SIG-M5 (cell line): ENCODE data around the gene RCAN3.
A peak's percentile ranks its signal among the peaks of the same experiment; 100 is the strongest.
"Not testable (repeated sequence)": the region's sequence is repeated elsewhere in the genome, so short reads cannot be mapped to it uniquely, and the experiment has no call there.

Experiments
- DNase-seq: peaks from one replicate; lab custom pipeline; 2025; lab: John Stamatoyannopoulos, UW

Gene RCAN3

DNA sequence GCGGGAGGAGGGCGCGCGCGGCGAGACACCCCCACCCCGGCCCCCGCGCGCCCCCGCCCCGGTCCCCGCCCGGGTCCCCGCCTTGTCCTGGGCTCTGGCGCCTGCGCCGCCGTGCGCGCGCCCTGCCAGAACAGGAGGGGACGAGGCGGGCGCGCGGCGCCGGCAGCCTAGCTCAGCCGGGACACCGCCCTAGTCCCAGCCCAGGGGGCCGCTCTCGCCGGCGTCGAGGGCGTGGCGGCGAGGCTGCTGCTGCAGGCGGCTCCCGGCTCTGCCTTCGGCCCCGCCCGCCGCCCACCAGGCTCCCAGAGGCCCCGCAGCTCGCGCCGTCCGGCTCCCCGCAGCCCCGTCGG lies at the start of gene RCAN3:
Gene RCAN3 (plus strand): TSS at position 128 of the 350 bp plus-strand sequence. CDS start 11,537 bp downstream, outside the sequence.
- no peak for DNase-seq

DNA sequence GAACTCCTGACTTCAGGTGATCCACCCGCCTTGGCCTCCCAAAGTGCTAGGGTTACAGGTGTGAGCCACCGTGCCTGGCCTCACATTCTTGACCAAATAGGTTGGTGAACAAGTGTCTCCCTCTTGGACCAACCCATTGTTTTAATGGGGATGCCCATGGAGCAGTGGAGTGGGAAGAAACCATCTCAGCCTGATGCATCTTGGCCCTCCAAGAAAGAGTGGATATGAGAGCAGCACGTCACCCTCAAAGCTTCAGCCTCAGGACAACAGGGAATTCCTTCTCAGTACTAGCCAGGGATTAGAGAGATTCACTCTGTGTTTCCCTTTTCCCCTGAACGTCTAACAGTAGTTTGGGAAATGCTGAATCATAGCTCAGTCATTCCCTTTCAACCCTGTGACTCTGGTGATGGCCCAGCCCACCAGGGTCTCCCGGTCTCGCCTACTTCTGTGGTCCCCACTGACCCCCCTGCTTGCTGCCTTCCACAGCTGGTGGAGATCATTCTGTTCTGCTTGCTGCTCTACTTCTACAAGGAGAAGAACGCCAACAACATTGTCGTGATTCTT lies 49.6 kb upstream of the RCAN3 start:
- no peak for DNase-seq

DNA sequence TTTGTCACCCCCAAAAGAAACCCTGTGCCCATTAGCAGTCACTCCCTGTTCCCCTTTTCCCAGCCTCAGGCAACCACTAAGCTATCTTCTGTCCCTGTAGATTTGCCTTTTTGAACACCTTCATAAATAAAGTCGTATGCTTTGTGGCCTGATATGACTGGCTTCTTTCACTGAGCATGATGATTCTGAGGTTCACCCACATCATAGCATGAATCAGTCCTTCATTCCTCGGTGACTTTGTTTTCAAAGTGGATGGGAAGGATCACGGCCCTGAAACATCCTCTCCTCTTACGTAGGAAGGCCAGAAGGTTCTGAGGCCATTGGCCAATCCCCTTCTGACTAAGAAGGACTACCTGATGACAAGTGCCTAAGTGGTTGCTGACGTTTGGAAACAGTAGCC lies 48.0 kb upstream of the RCAN3 start:
- DNase-seq = no peak

DNA sequence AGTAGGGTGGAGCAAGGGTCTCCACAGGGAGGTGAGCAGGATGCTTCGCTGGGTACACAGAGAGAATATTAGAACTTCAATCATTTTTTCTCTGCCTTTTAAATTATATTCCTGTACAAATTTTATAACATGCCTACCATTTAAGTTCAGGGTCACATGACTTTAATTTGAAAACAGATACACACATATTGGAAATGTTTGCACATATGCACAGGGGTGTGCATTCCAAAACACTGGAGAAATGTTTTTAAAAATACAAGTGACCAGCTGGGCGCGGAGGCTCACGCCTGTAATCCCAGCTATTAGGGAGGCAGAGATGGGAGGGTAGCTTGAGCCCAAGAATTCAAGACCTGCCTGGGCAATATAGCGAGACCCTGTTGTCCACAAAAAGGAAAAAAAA lies 47.4 kb upstream of the RCAN3 start:
- no peak for DNase-seq

DNA sequence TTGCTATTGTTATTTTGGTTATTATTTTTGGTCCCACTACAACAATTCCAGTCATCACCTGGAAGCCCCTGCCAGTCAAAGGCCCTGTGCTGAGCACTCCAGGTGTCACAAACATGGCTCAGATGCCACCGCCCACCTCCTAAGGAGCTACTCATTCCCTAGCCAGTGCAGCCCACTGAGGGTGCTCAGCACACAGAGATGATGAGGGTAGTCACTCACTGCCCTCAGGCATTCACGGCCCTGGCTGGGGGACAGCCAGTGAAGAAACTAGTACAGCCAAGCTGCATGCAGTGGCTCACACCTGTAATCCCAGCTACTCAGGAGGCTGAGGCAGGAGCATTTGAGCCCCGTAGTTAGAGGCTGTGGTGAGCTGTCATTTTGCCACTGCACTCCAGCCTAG lies 44.8 kb upstream of the RCAN3 start:
- no peak for DNase-seq

DNA sequence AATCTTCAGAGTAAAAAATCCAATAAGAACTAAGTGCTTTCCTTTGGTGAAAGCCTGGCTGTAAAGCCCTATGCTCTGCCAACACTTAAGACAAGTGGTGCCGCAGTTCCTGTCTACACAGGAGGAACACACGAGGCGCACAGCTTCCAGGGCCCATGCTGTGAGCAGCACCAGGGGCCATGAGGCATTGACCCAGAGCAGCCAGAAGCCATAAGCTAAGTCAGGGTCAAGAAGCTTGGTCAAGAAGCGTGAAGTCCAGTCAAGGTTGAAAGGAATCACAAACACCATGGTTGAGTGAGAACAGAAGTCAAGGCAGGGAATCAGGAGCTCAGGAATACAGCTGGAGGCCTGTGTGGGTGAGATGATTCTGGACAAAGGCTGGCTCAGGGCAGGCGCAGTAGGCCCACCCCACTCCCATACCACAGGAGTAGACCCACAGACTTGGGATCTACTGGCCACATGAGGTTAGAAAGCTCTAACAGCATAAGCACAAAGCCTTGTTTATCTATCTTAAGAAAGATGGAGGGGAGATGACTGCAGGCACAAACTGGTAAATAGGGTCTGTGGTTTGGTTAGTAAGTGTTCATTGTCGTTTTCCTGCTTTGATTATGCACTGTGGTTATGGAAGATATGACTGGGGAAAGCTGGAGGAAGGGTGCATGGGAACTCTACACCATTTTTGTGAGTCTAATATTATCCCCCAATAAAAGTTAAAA lies 42.9 kb upstream of the RCAN3 start:
- DNase-seq = no peak

DNA sequence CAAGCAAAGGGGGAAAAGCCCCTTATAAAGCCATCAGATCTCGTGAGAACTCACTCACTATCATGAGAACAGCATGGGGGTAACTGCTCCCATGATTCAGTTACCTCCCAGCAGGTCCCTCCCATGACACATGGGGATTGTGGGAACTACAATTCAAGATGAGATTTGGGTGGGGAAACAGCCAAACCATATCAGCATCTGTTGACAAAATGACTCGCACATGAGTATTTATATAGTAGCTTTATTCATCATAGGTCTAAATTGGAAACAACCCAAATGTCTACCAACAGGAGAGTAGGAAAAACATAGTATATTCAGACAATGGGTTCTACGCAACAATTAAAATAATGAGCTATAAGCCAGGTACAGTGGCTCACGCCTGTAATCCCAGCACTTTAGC lies 40.5 kb upstream of the RCAN3 start:
- not testable (repeated sequence) for DNase-seq

DNA sequence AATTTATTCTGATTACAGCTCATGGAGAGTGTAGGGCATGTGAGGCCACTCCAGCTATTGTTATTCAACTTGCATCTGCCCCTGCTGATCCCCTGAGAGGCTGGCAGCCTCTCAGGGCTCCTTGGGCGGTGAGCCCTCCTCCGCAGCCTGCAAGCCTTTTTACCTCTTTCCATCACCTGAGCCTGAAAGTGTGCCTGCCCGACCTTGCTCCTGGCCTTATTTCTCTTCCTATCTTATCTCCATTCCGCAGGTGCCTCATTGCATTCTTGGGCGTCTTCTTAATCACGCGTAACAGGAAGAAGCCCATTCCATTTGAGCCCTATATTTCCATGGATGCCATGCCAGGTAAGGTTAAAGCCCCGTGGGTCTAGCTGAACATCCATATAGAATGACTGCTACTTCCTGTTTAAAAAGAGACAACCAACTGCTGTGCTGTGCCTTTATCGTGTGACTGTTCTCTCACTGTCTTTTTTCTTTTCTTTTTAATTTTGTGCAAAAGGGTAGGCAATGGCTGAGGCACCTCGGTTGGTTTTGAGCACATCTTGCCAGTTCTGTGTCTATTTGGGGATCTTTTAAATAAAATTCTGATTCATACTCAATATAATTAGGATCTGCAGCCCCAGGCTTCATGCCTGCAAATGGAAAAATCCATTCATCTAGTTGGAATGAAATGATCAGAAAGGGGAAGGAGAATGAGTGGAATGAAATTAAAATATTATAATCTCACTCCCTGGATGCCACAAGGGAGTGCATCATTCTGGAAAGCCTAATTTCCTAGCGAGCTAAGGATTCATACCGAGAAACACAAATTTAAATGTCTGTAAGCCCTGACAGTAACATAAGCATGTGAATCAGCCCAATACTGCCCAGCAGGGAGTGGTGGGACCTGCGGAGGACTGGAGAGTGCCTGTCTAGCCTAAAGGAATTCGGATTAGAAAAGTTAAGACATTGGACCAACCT lies 38.6 kb upstream of the RCAN3 start:
- DNase-seq = no peak

DNA sequence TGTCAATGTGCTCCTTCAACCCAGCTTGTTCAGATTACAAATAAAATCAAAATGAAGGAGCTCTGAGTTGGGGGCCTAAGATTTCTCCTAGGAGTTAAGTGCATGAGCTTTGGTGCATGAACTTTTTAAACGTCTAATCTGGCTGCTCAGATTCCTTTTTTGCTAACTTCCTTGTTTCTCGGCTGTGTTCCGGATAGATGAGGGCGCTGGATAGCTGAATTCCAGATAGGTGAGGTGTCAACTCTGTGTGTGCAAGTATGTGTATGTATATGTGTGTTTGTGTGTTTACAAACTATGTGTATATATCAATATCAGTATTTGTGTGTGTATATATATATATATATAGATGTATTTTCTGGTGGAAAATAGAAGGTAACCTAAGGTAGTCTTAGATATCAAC lies 37.5 kb upstream of the RCAN3 start:
- no peak for DNase-seq

DNA sequence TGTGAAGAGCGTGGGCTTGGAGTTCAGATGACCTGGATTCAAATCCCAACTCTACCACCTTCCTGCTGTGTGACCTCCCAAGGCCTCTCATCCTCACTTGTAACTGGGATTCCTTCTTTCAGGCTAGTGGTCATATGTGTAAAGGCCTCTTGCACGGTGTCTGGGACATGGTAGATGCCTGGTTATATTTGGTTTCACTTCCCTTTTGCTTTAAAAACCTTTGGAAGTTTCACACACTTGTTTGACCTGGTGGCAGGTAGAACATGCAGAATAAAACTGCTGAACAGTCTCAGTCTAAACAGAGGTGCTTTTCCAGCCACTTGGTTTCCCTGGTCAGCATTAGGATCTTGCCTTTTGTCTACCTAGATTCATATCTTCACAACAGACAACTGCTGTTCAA lies 37.0 kb upstream of the RCAN3 start:
- no peak for DNase-seq

DNA sequence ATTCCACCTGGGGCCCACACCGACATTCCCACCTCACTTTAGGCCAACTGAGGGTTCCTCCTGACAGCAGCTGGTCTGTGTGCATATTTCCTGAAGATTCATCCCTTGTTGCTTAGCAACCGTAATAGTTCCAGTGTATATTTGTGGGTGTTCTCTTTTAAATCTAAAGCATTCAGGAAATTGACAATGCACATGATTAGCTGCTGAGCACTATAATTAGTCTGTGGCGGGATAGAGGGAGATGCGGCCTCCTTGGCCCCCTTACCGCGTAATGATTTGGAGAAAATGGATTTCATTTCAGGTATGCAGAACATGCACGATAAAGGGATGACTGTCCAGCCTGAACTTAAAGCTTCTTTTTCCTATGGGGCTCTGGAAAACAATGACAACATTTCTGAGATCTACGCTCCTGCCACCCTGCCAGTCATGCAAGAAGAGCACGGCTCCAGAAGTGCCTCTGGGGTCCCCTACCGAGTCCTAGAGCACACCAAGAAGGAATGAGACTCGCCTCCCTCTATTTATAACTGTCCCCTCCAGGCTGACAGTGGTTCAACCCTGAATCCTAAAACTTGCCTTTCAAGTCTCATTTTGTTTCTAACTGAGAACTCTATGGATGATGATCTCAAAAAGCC lies 33.8 kb upstream of the RCAN3 start:
- DNase-seq = no peak

DNA sequence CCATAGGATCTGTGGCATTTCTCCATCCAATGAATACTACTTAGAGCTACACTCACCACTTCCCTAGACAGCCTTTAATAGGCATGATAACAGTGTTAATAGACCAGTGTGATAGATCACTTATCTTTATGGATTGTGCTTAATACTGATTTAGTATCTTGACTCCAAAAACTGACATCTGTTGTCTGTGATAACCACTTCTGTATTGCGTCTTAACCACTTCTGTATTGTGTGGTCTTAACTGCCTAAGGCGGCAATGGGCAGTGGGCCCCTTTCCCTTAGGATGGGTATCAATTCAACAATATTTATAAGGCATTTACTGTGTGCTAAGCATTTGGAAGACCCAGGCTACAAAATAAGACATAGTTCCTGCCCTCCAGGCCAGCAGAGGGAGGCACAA lies 32.0 kb upstream of the RCAN3 start:
- DNase-seq = no peak

DNA sequence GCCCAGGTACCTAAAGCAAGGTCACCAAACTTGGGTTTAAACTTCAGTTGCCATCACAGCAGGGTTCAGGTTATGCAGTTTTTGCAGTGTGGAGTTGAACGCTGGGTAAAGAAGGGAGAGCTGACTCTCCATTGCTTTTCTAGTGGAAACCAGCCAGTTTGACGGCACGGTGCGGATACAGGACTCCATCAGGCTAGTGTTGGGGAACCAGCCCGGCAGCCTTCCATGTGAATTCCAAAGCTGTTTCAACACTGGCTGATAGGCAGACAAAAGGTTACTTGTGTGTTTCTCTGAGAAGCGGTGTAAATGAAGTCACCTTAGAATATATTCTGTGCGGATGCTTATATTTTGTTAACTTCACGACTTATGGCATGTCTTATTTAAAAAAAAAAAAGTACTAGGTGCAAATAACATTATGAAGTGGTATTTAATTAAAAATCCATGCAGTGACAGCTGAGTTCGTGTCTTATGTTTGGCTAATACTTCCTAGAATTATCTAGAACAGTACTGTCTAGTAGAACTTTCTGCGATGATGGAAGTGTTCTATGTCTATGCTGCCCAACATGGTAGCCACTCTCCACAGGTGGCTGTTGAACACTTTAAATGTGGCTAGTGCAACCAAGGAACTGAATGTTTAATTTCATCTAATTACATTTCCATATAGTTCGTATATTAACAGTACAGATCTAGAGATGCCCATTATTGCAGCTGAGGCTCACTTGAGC lies 29.9 kb upstream of the RCAN3 start:
- DNase-seq = no peak

DNA sequence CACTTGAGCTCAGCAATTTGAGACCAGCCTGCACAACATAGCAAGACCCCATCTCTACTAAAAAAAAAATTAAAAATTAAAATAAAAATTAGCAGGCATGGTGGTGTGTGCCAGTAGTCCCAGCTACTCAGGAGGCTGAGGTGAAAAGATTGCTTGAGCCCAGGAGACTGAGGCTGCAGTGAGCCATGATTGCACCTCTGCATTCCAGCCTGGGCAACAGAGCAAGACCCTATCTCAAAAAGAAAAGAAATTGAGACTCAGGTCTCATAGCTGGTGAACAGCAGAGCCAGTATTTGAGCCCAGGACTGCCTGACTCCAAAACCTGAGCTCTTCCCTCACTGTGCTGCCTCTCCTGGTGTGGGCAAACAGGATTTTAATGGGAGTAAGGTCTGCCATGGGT lies 28.4 kb upstream of the RCAN3 start:
- DNase-seq = no peak

DNA sequence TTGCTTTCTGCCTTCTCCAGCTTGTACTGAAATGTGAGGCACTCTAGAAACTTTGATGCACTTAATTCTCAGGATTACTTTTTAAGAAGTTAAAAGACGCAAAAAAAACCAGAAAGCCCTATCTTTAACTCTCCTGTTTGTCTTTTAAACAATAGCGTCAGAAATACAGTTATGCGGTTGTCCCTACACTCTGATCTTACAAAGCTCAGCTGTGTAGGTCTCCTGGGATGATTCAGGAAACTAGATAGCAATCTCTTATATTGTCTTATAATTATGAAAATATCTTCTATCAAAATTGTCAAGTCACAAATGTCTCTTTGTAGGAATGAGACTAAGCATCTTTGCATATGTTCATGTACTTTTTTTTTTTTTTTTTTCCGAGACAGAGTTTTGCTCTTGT lies 26.9 kb upstream of the RCAN3 start:
- no peak for DNase-seq

DNA sequence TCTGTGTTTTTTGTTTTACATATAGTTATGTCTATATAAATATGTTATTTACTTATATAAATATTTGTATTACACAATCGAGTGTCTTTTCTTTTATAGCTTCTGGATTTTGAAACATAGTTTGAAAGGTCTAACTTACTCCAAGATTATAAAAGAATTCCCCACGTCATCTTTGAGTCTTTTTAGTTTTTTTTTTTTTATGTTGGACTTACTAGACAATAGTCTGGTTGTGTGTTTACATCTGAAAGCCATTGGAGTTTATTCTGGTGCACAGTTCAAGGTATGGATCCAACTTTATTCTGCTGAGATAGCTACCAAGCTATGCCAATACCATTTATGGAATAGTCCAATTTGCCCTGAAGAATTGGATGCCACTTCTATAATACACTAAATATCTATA lies 26.1 kb upstream of the RCAN3 start:
- DNase-seq = no peak

DNA sequence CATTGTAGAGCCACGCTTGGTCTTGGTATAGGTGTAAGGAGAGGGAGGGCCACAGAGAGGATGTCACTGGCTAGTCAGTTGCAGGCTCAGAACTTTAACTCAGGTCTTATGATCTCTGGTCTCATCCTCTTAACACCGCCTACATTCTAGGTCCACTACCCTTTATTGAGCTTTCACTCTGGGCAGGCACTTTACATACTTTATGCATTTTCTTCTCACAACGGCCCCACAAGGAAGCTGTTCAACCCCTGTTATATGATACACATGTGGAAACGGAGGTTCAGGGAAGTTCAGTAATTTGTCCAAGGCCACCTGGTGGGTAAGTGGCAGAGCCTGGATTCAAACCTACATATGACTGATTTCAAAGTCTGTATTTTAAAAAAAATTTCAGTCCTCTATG lies 25.3 kb upstream of the RCAN3 start:
- no peak for DNase-seq

DNA sequence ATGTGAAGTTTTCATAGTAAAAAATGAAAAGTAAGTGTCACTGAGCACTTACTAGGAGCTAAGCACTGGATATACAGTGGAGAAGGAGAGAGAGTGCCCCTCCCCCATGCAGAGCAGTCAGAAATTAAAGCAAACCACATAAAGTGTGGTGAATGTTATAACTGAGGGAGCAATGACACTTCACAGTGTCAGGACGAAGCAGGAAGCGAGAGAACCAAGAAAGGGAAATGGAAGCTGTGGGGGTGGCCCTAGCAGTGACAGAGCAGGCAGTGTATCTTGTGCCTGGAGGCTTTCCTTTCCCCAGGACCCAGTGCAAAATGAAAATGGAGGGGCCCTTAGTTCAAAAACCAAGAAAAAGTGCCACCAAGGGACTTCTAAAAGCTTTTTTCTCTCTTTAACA lies 21.5 kb upstream of the RCAN3 start:
- DNase-seq = peak; percentile 47

DNA sequence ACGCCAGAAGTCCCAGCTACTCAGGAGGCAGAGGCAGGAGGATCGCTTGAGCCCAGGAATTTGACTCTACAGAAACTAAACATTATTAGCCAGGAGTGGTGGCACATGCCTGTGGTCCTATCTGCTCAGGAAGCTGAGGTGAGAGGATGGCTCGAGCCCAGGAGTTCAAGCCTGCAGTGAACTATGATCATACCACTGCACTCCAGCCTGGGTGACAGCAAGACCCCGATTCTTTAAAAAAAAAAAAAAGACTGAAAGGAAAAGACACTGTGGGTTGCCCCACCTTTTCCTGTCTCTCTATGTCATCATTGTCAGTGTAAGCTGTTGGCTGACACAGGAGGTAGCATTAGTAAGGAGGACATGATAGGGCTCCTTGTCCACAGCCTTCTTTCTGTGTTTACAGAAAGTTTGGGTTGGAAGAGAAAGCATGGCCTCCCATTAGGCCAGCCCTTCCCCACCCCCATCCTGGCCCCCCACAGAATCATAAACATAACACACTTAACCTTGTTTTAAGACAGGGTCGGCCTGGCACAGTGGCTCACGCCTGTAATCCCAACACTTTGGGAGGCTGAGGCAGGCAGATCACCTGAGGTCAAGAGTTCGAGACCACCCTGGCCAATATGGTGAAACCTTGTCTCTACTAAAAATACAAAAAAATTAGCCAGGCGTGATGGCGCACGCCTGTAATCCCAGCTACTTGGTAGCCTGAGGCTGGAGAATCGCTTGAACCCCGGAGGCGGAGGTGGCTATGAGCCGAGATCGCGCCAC lies 20.6 kb upstream of the RCAN3 start:
- no peak for DNase-seq

DNA sequence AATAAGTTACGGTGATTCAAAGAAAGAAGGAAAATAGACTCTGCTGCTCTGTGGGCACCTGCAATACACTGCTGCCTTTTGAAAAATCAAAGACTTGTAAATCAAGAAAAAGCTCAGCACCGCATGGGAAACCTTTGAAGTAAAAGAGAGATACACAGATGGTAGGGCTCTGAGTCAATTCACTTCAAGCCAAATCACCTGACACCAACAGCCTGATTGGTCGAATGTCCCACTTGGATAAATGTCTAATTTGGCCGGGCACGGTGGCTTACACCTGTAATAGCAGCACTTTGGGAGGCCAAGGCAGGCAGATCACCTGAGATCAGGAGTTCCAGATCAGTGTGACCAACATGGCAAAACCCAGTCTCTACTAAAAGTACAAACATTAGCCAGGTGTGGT lies 19.2 kb upstream of the RCAN3 start:
- DNase-seq = no peak

DNA sequence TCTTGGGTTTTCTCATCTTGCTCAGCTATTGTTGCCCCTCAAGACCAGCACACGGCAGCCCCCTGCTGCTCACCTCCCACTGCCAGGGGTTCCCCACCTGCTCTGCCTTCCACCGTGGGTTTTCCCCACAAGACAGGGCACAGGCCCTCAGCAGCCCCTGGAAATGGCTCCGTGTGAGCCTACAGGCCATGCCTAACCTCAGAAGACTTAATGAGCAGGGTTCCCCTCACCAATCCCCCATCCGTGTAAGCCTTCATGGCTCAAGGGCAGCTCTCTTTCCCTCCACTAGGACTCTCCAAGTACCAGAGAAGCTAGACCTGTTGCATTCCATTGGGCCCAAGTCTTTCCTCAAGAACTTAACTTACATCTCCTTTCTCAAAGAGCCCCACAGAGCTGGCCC lies 18.4 kb upstream of the RCAN3 start:
- no peak for DNase-seq
